ENCODE data around the gene PDGFD.

The PDGFD gene

DNA sequence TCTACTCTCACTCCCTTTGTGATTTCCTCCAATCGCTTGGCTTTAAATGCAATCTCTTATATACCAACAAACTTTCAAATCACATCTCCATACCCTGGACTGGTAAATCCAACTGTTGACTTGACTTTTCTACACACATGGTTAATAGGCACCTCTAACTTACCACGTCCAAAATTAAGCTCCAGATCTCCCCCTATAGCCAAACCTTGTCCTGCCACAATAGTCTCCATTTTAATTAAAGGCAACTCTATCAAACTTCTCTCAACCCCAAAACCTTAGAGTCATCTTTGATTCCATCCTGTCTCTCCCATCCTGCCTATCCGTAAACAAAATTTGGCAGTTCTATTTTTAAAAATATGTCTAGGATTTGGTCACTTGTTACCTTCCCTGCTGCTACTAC lies 269.3 kb downstream of the PDGFD start:
- Histone ChIP-seq H3K9me3 (ENCODE audit: low read length) (no peaks in the 10 kb centered on the region), H3K4me3 (ENCODE audit: low read length) (no peak overlapping the region), H3K27me3 (ENCODE audit: insufficient read depth, low read length) (no peaks in the 10 kb centered on the region), H3K36me3 (ENCODE audit: insufficient read depth, low read length) (no peaks in the 10 kb centered on the region), H2AFZ (ENCODE audit: low read depth, low read length) (no peak overlapping the region), H3K4me1 (ENCODE audit: insufficient read depth, low read length) (peaks cover 8% of the 10 kb centered on the region)

DNA sequence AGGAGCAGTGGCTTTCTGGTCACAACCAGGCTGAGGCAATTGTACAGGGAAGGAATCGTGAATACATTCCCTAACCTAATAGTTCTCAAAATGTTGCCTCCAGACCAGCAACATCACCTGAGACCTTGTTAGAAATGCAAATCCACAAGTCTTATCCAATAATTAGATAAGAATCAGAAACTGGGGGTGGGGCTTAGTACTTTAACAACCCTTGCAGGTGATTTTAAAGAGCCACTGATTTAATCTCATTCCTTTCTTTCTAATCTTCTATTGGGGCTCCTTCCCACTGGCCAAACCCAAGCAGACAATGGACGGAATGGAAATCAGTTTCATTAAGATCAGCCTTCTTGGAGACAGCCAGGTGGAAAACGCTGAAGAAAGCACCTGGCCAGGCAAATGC lies 269.9 kb downstream of the PDGFD start:
- H3K4me3 ChIP-seq (ENCODE audit: low read length), result no peak overlapping the region
- H2AFZ ChIP-seq (ENCODE audit: low read depth, low read length), result no peak overlapping the region
- peaks cover 8% of the 10 kb centered on the region for H3K4me1 ChIP-seq (ENCODE audit: insufficient read depth, low read length)
- H3K9me3 ChIP-seq (ENCODE audit: low read length), result no peaks in the 10 kb centered on the region
- H3K27me3 ChIP-seq (ENCODE audit: insufficient read depth, low read length), result no peaks in the 10 kb centered on the region
- no peaks in the 10 kb centered on the region for H3K36me3 ChIP-seq (ENCODE audit: insufficient read depth, low read length)

DNA sequence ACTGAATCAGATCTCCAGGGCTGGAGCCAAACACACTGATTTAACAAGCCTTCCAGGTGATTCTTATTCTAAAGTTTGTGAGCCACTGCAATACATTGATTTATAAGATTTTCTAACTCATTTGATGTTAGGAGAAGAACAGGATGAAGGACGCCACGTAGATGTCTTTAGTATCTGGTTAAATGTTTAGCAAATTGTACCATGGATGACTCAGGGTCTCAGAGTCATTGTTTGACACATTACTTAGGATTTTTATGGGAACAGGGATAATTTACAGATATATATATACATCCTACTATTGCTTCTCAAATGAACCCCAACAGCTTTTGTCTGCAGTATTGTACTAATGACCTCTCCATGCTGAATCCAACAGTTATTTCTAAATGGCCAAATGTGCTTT lies 270.6 kb downstream of the PDGFD start:
- Histone ChIP-seq H3K27me3 (ENCODE audit: insufficient read depth, low read length) (no peaks in the 10 kb centered on the region), H3K36me3 (ENCODE audit: insufficient read depth, low read length) (no peaks in the 10 kb centered on the region), H3K4me1 (ENCODE audit: insufficient read depth, low read length) (peaks cover 8% of the 10 kb centered on the region), H3K9me3 (ENCODE audit: low read length) (no peaks in the 10 kb centered on the region), H3K4me3 (ENCODE audit: low read length) (no peak overlapping the region), H2AFZ (ENCODE audit: low read depth, low read length) (no peak overlapping the region)

DNA sequence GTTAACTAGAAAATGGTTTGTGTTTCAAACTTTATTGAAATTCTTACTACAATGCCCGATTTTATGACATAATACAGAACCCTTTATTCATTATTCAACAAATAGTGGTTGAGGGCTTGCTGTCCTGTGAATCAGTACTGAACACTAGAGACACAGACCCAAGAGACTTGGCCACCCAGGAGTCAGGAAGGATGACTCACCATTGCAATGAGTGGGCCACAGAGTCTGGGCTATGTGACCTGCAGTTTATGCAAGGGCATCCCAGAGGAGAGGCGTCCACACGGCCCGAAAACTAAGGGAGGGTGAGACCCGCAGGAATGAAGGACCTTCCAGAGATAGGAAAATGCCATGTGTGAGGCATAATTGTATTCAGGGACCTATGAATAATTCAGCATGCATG lies 271.3 kb downstream of the PDGFD start:
- Histone ChIP-seq H3K27me3 (ENCODE audit: insufficient read depth, low read length) (no peaks in the 10 kb centered on the region), H3K9me3 (ENCODE audit: low read length) (no peaks in the 10 kb centered on the region), H2AFZ (ENCODE audit: low read depth, low read length) (no peak overlapping the region), H3K4me3 (ENCODE audit: low read length) (no peak overlapping the region), H3K36me3 (ENCODE audit: insufficient read depth, low read length) (no peaks in the 10 kb centered on the region), H3K4me1 (ENCODE audit: insufficient read depth, low read length) (peaks cover 8% of the 10 kb centered on the region)

DNA sequence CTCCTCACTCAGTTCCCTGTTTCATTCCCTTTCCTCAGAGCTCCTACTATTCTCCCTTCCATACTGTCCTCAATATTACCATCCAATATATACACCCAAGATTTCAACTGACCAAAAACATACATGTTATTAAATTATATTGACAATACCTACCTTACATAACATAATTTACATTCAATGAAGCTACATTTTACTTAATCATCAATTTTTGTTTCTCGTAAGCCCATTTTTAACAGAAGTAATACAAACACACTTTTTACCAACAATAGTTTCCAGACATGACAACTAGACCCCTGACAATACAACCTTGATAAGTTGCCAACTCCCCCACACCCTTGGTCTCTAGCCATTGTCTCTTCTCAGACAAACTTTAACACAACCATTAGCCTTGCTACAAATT lies 273.3 kb downstream of the PDGFD start:
- Histone ChIP-seq H3K4me1 (ENCODE audit: insufficient read depth, low read length) (peaks cover 15% of the 10 kb centered on the region), H2AFZ (ENCODE audit: low read depth, low read length) (no peak overlapping the region), H3K27me3 (ENCODE audit: insufficient read depth, low read length) (no peaks in the 10 kb centered on the region), H3K9me3 (ENCODE audit: low read length) (no peaks in the 10 kb centered on the region), H3K36me3 (ENCODE audit: insufficient read depth, low read length) (no peaks in the 10 kb centered on the region), H3K4me3 (ENCODE audit: low read length) (no peak overlapping the region)

DNA sequence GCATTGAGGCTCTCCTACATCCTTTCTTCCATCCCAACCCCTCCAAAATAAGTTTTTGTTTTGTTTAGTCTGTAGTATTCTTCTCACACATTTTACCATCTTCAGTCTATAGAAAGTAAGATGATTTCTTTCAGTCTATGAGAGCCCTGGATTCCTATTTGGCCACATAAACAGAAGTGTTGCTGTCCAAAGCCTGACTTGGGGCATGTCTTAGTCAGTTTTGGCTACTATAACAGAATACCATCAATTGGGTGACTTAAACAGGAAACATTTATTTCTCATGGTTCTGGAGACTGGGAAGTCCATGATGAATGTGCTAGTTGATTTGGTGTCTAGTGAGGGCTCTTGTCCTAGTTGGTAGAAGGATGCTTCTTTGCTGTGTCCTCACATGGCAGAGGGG lies 274.3 kb downstream of the PDGFD start:
- no peak overlapping the region for H3K4me3 ChIP-seq (ENCODE audit: low read length)
- no peak overlapping the region for H2AFZ ChIP-seq (ENCODE audit: low read depth, low read length)
- H3K27me3 ChIP-seq (ENCODE audit: insufficient read depth, low read length), result no peaks in the 10 kb centered on the region
- no peaks in the 10 kb centered on the region for H3K9me3 ChIP-seq (ENCODE audit: low read length)
- peaks cover 15% of the 10 kb centered on the region for H3K4me1 ChIP-seq (ENCODE audit: insufficient read depth, low read length)
- H3K36me3 ChIP-seq (ENCODE audit: insufficient read depth, low read length), result no peaks in the 10 kb centered on the region

DNA sequence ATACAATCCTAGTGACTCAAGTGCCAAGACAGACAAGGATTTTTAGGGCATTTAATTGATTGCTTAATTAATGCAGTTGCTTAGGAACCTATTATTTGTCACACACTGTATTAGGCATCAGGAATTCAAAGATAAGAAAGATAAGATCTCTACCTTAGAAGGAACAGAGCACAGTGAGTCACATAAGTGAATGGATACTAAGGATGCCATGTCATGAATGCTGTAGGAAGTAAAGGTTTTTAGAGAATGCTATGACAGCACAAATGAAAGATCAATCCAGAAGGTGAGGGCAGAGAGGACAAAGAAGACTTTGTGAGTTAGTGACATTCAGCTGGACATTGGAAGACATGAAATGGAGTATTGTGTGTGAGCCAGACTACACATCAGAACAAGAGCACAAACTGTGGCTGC lies 275.4 kb downstream of the PDGFD start:
- no peaks in the 10 kb centered on the region for H3K9me3 ChIP-seq (ENCODE audit: low read length)
- no peaks in the 10 kb centered on the region for H3K27me3 ChIP-seq (ENCODE audit: insufficient read depth, low read length)
- peaks cover 15% of the 10 kb centered on the region for H3K4me1 ChIP-seq (ENCODE audit: insufficient read depth, low read length)
- H3K4me3 ChIP-seq (ENCODE audit: low read length), result no peak overlapping the region
- no peaks in the 10 kb centered on the region for H3K36me3 ChIP-seq (ENCODE audit: insufficient read depth, low read length)
- no peak overlapping the region for H2AFZ ChIP-seq (ENCODE audit: low read depth, low read length)

DNA sequence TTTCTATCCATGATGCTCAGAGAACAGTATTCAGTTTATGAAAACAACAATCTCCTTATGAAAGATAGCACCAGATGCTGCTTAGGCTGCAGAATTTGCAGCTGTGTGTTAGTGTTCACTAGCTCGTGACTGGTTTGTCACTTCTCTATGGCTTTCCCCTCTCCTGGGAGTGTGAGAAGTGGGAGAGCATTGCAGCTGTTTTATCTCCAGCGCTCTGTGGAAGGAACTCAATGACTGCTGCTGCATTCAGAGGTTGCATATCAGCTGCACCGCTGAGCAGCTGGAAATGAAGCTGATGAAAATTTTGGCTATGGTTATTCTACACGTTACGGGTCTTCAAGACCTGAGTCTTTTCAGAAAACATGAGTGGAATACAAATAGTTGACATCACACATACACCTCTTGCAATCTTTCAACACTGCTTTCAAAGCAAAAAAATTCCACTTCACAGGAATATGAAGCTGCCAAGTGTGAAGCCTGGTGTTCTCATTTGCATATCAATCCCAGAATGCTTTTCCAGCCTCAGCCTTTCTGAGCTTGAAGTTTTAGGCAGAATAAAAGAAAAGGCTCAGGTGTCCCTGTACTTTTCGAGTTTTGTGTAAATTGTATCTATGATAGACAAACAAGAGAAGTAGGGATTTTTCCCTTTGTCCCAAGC lies 276.8 kb downstream of the PDGFD start:
- no peaks in the 10 kb centered on the region for H3K9me3 ChIP-seq (ENCODE audit: low read length)
- H3K27me3 ChIP-seq (ENCODE audit: insufficient read depth, low read length), result no peaks in the 10 kb centered on the region
- no peaks in the 10 kb centered on the region for H3K36me3 ChIP-seq (ENCODE audit: insufficient read depth, low read length)
- peaks cover 6% of the 10 kb centered on the region for H3K4me1 ChIP-seq (ENCODE audit: insufficient read depth, low read length)
- H3K4me3 ChIP-seq (ENCODE audit: low read length), result no peak overlapping the region
- H2AFZ ChIP-seq (ENCODE audit: low read depth, low read length), result no peak overlapping the region

DNA sequence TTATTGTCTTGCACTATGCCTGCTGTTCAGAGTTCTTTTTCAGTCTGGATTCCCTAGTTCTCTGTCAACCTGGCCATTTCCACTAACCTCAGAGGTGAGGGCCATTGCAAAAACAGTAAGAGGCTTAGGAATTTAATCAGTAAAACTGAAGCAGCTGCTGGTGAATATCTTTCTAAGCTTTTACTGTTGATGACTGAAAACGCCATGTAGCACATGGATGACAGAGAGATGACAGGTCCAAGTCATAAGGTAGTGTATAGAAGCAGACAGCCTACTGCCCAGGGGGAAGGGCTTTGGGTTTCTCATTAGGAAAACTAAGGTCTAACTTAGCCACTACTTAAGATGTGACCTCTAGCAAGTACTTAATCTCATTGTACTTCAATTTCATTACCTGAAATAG lies 280.1 kb downstream of the PDGFD start:
- H3K27me3 ChIP-seq (ENCODE audit: insufficient read depth, low read length), result no peaks in the 10 kb centered on the region

DNA sequence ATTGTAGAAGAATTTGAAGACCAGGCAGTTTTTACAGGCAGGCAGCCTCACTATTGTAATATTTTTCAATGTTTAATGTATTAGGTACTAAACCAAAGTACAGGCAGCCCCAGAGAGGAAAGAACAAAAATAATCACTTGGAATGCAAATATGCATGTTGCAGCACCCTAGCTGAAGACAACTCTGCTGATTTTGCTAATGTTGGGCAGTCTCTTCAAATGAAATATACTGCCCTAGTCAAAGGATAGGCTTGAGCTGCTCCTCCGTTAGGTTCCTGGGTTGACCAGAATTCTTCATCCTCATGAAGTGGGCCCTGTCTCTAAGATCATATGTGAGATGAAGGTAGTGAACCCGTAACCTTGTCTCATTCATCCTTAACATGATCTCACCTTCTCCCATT lies 280.7 kb downstream of the PDGFD start:
- no peak overlapping the region for H3K4me3 ChIP-seq (ENCODE audit: low read length)
- no peaks in the 10 kb centered on the region for H3K27me3 ChIP-seq (ENCODE audit: insufficient read depth, low read length)
- H3K4me1 ChIP-seq (ENCODE audit: insufficient read depth, low read length), result peaks cover 6% of the 10 kb centered on the region
- H3K36me3 ChIP-seq (ENCODE audit: insufficient read depth, low read length), result no peaks in the 10 kb centered on the region
- H2AFZ ChIP-seq (ENCODE audit: low read depth, low read length), result no peak overlapping the region
- no peaks in the 10 kb centered on the region for H3K9me3 ChIP-seq (ENCODE audit: low read length)

More for the DNA sequence above, 280.1 kb downstream of the PDGFD start:
- H3K9me3 ChIP-seq (ENCODE audit: low read length), result no peaks in the 10 kb centered on the region
- H2AFZ ChIP-seq (ENCODE audit: low read depth, low read length), result no peak overlapping the region
- H3K36me3 ChIP-seq (ENCODE audit: insufficient read depth, low read length), result no peaks in the 10 kb centered on the region
- H3K4me3 ChIP-seq (ENCODE audit: low read length), result no peak overlapping the region
- H3K4me1 ChIP-seq (ENCODE audit: insufficient read depth, low read length), result peaks cover 6% of the 10 kb centered on the region

DNA sequence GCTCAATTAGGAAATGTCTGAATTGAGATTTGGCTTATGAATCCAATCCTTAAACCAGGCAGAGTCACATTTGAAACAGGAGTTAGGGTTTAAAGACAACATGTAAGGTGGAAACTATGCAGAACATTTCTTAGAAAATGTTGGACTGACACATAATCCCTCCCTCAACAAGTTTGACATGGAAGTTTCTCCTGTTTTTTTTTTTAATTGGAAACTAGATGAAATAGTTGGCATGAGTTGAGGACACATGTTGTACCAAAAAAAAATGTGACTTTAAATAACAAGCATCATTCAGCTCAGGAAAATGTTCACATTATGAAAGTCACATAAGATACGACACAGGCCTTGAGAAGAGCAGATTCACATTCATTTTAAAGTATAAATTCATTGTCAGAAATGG lies 282.4 kb downstream of the PDGFD start:
- H3K4me3 ChIP-seq (ENCODE audit: low read length), result no peak overlapping the region
- H3K4me1 ChIP-seq (ENCODE audit: insufficient read depth, low read length), result no peaks in the 10 kb centered on the region
- no peak overlapping the region for H2AFZ ChIP-seq (ENCODE audit: low read depth, low read length)
- H3K9me3 ChIP-seq (ENCODE audit: low read length), result no peaks in the 10 kb centered on the region
- H3K36me3 ChIP-seq (ENCODE audit: insufficient read depth, low read length), result no peaks in the 10 kb centered on the region
- H3K27me3 ChIP-seq (ENCODE audit: insufficient read depth, low read length), result no peaks in the 10 kb centered on the region

DNA sequence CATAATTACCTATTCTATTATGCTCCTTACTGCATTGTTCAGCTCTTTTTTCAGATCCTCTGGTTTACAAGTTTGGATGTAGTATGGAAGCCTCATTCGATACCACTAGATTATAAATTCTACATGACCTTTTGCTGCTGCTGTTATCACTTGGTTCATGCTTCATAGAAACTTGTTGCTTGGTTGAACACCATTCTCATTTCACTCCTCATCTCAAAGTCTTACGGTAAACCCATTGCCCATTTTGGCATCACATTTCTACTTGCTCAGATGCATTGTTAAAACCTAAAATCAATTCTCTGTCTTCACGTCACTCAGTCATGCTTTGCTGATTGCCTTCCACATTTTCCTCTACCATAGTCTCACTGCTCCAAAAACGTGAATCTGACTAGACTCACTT lies 283.0 kb downstream of the PDGFD start:
- no peaks in the 10 kb centered on the region for H3K9me3 ChIP-seq (ENCODE audit: low read length)
- no peaks in the 10 kb centered on the region for H3K4me1 ChIP-seq (ENCODE audit: insufficient read depth, low read length)
- H2AFZ ChIP-seq (ENCODE audit: low read depth, low read length), result no peak overlapping the region

DNA sequence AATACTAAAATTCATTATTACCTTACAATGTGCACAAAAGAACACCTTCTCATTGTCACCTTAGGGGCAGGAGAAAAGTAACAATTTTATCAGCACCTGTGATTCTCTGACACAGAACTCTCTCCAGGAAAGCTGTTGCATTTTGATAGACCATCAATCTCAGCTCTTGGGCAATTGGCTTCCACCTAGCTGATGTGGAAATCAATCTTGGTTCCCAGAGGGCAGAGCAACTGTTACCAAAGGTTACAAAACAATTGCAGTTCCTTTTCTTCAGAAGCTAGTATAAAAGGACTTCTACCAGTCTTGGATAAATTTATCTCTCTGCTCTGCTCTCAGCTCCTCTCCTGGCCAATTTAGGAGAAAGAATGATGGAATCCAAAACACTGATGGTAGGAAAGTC lies 285.3 kb downstream of the PDGFD start:
- no peaks in the 10 kb centered on the region for H3K36me3 ChIP-seq (ENCODE audit: insufficient read depth, low read length)

More for the DNA sequence above, 283.0 kb downstream of the PDGFD start:
- H3K27me3 ChIP-seq (ENCODE audit: insufficient read depth, low read length), result no peaks in the 10 kb centered on the region
- H3K4me3 ChIP-seq (ENCODE audit: low read length), result no peak overlapping the region
- H3K36me3 ChIP-seq (ENCODE audit: insufficient read depth, low read length), result no peaks in the 10 kb centered on the region

DNA sequence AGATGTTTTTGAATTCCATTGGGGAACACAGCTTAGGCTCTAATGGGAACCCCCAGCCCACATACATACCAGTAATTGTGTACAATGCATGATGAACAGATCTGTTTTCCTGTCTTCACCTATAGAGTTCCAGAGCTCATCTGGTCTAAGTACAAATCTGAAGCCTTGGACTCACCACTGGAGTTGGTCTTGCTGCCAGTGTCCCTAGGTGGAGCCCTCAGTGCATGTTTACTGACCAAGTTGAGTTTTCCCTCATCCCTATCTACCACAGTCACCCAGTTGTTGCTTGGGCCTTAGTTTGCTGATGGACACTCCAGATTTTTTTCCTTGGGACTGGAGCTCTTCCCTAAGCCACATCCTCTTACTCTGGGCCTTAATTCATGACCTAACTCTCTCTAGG lies 286.7 kb downstream of the PDGFD start:
- Histone ChIP-seq H2AFZ (ENCODE audit: low read depth, low read length) (no peak overlapping the region), H3K27me3 (ENCODE audit: insufficient read depth, low read length) (no peaks in the 10 kb centered on the region), H3K9me3 (ENCODE audit: low read length) (no peaks in the 10 kb centered on the region), H3K4me1 (ENCODE audit: insufficient read depth, low read length) (no peaks in the 10 kb centered on the region), H3K4me3 (ENCODE audit: low read length) (no peak overlapping the region), H3K36me3 (ENCODE audit: insufficient read depth, low read length) (no peaks in the 10 kb centered on the region)

More for the DNA sequence above, 285.3 kb downstream of the PDGFD start:
- no peaks in the 10 kb centered on the region for H3K4me1 ChIP-seq (ENCODE audit: insufficient read depth, low read length)
- no peak overlapping the region for H2AFZ ChIP-seq (ENCODE audit: low read depth, low read length)
- H3K9me3 ChIP-seq (ENCODE audit: low read length), result no peaks in the 10 kb centered on the region
- no peak overlapping the region for H3K4me3 ChIP-seq (ENCODE audit: low read length)
- H3K27me3 ChIP-seq (ENCODE audit: insufficient read depth, low read length), result no peaks in the 10 kb centered on the region

All from neuron (in vitro differentiated cells).